ENCODE results near the gene SOX18.

The SOX18 gene

GRCh38 chr20:64051561-64052325 is 2.3 kb upstream of the SOX18 start:
- DNase-seq: no peak

DNA sequence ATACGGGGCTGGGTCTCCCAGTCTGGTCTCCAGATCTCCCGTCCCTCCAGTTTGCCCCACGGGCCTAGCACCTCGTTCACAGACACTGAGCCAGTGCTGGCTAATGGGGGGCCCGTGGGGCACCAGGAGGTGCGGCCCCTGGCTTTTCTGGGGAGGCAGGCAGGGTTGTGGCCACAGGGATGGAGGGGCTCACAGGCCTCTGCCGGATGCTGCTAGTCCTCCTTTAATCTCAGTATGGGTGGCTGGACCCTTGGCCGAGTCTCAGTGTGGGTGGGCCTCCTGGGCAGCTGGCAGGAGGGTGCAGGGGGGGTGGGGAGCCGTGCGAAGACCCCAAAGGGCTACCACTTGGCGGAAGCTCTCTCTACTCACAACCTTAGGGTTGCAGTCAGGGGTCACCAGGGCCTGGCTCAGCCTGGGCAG is 1.6 kb upstream of the SOX18 start:
- DNase-seq: no peak

DNA sequence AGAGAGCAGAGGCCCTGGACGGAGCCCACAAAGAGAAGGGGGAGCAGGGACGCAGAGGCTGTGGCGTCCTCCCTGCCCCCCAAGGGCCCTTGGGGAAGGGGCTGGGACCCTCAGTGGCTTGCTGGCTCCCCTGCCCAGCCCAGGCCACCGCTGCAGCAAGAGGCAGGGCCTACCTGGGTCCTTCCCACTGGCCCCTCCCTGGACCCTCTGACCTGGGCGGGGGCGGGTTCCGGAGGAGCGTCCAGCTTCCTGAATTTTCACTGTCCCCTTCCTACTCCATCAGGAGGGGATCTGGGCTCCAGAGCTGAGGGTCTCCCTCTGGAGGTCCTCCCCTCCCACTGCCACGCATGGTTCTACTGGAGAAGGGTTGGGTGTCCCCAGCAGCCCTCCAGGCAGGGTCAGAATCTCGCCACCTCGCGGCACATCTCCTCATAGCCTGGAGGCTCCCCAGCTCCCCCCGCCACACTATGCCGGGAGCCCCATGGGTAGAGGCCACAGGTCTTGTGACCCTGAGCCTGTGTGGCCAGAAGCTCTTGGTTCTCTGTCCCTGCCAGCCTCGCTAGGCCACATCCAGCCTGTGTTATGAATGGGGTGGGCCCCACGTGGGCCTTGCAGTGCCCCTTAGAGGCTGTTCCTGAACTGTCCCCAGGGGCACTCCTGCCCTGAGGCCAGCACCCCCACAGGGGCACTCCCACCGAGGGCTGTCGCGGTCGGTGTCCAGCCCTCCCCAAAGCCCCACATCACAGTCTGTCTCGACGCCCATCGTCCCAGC is 1.0 kb upstream of the SOX18 start:
- DNase-seq: no peak

GRCh38 chr20:64049878-64050260 is 430 bp upstream of the SOX18 start:
- DNase-seq: no peak

GRCh38 chr20:64048402-64049044 is 916 bp downstream of the SOX18 start:
- no peak for DNase-seq

- DNase-seq: no peak
These were observed 1.5 kb downstream of the SOX18 start for GRCh38 chr20:64047968-64048401.

- no peak for DNase-seq
These were observed 2.4 kb downstream of the SOX18 start for GRCh38 chr20:64047046-64047389.

DNA sequence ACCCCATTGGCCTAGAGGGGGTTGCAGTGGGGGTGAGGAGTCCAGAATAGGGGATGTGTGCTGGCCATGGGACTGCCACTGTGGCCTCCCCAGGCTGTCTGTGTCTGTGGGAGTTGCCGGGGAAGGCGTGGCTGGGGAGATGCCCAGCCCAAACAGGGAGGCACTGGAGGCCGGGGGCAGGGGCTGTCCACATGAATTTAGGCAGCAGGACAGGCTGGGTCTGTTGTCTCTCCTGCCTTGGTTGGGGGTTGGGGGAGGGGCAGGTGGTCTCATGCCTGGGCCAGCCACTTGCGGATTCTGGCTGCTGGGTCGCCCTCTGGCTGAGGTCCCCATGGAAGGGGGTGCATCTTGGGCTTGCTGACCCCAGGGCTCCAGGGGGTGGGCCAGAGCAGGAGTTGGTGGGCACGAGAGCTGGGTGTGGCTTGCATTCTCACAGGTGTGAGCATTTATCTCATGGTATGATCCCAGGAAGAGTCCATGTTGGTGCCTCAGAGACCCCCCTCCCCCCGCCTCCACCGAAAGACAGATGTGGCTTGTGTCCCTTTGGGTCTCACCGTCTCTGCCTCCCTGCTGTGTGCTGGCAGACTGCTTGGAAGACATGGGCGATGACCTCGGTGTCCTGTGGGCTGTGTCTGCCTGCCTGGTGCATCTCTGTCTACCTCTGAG is 4.0 kb downstream of the SOX18 start:
- DNase-seq: no peak

DNA sequence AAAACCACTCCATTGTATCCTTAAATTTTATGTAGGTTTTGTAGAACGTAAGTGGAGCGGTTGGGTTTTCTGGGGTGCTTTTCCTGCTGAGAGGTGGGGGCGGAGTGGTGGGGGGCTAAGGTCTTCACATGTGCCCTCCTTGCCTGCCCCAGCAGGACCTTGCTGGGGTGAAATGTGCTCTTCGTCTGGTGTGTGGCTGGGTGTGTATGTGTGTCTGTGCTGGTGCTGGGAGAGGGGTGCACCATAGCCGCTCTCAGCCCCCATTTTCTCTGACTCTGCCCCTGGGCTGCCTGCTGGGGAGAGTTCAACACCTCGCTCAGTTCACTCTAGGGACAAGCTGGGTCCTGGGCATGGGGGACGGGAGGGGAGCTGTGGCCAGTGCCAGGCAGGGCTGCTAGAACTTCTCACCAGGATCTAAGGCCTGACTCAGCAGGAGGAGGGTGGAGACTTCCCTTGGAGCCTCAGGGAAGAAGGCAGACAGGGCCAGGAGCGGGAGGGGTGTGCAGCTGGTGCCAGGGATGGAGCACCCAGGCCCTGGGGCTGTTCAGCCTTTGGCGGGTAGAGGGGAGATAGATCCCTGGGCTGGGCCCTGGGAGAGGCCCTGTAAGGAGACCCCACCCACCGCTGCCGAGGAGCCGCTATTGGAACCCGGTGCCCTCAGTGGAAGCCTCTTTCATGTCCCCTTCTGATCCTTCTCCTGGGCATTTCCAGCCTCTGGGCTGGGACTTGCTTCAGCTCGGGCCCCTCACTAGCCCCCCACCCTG is 4.8 kb downstream of the SOX18 start:
- DNase-seq: no peak

DNA sequence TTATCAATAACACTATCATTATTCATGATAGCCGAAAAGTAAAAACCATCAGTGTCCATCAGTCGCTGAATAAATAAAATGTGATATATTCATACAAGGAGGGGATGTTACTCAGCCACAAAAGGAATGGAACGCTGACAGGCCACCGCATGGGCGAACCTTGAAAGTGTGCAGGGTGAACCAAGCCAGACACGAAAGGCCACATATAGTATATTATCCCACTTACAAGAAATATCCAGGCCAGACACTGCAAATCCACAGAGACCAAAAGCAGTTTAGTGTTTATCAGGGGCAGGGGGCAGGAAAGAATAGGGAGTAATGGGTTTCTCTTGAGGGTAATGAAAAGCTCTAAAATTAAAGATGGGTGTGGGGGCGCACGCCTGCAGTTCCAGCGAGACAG is 5.7 kb downstream of the SOX18 start:
- no peak for DNase-seq

- DNase-seq: no peak
These were observed 7.2 kb downstream of the SOX18 start for GRCh38 chr20:64042054-64042781.

DNA sequence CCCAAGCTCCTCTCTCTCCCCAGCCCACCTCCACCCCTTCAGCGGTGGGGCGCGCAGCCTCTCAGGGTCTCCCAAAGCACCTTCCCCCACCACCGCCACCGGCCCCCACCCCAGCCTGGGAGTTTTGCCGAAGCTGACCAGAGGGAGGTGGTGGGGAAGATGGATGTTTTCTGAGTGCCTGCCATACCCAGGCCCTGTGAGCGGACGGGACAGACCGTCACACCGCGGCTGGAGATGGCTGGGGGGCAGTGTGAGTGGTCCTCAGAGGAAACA is 7.7 kb downstream of the SOX18 start:
- DNase-seq: no peak

- DNase-seq: no peak
These were observed 8.2 kb downstream of the SOX18 start for GRCh38 chr20:64041040-64041780.

DNA sequence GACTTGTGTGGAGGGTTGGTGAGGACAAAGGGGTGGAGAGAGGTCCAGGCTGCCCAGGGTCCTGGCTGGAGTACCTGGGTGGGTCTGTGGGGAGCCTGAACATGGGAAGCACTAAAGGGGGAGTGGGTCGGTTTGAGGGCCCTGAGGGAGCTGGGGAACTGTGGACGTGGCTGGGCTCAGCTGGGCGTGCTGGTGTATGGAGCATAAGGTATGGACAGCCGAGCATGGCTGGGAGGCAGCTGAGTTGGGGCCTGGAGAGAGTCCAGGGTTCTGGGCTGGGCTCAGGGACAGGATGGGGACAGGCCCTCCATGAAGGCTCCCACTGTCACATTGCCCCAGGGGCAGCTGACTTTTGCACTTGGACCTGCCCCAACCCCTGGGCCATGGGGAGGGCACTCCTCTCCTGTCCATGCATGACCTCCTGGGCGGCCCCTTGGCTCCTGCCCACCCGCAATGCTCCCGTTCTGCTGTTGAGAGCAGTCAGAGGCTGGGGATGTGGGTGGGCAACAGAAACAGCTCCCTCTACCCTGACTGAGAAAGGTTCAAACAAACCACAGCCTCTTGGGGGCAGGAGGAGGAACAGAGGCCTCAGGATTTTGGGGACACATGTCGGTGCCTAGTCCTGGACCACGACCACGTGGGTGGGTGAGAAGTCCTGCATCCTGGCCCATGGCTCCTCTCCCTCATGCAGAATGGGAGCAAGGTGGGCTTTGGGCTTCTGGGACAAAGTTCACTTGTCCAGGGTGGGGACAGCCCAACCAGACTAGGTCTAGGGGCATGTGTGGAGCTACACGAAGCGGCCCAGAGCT is 9.0 kb downstream of the SOX18 start:
- DNase-seq: no peak

- no peak for DNase-seq
These were observed 9.9 kb downstream of the SOX18 start for GRCh38 chr20:64039293-64040160.

GRCh38 chr20:64038565-64039292 is 10.7 kb downstream of the SOX18 start:
- peak; percentile 72 for DNase-seq

- no peak for DNase-seq
These were observed 11.2 kb downstream of the SOX18 start for GRCh38 chr20:64038224-64038564.

GRCh38 chr20:64037498-64038213 is 11.8 kb downstream of the SOX18 start:
- no peak for DNase-seq

DNA sequence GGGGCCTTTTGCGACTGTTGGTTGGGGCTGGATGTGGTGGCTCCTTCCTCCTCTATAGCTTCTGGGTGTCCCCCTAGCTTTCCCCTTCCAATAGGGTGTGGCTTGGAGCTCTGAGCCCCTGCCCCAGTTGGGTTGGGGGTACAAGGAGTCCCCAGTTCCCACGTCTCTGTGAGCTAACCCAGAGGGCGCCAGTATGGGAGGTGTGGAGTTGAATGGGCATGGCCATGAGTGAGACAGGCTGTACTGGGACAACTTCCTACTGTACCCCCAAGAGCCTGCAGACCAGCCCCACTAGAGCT is 12.3 kb downstream of the SOX18 start:
- no peak for DNase-seq

Data from activated gamma-delta T cell treated with Interleukin-2 at 50 U/mL for 16 hours (primary cell).